GM21717 (cell line): ENCODE results near the gene STH.

ENCODE experiments used
- ATAC-seq: cut with Tn5 transposase; IDR thresholded peaks from one replicate; pipeline ENCODE4 v1.9.1; 2021; ENCODE audit warnings: mild to moderate bottlenecking, moderate library complexity; ENCODE audit not compliant: unreplicated experiment

Gene STH

DNA sequence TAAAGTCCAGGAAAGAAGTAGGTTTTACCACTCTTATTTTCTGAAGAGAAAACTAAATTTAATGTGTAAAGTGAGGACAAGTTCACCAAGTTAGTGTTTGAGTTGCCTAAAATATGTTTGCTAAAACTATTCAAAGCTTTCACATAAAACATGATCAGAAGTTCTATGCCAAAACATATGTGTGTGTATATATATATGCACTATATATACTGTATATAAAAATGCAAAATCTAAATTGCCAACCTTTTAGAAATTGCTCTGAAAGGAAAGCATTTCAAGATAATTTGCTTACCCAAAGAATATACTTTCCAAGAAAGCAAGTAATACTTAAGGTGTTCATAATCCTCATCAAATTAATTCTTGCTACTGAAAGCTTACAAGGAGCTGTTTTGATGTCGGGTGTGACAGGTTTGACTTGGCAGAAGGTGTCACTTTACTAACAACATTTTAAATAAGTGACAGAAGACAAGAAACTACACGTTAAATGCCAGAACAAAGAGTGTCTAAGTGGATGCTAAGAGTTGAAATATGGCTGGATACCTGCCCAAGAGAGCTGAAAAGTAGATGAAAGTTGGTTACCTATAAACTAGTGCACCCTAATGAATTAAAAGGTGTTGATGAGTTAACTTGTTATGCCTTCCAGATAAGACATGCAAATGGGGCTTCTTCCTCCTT is 32.3 kb upstream of the STH start:
- no peak for ATAC-seq

DNA sequence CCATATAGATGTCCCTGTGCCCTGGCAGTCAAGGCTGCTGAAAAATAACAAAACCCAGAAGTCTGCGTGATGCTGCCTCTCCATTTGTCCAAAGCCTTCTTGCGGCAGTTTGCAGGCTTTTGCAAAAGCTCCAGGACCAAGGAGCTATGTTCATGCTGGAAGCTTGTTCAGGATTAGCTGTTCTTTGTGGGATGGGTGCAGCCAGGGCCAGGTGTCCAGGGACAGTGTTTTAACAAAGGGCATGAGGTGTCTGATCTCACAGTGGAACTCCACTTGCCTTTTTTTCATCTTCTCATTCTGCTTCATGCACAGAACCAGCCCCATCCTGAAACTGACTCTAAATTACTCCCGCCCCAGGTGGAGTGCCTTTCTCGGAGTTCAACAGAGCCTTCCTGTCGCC is 31.7 kb upstream of the STH start:
- ATAC-seq = no peak

DNA sequence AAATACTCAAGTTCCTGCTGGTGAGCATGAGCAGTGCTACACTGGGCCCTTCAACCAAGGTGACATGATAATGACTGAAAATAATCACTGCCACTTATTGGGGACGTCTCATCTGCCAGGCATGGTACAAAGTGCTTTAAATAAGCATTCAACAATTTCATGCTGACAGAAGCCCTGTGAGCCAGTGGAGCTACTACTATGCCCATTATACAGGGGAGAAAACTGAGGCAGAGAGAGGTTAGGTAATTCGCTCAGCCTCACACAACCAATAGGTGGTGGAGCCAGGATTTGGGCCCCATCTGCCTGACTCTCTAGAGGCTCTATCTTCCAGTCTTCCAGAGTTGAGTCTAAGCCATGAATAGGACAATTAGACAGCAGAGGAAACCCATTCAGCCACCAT is 30.3 kb upstream of the STH start:
- no peak for ATAC-seq

DNA sequence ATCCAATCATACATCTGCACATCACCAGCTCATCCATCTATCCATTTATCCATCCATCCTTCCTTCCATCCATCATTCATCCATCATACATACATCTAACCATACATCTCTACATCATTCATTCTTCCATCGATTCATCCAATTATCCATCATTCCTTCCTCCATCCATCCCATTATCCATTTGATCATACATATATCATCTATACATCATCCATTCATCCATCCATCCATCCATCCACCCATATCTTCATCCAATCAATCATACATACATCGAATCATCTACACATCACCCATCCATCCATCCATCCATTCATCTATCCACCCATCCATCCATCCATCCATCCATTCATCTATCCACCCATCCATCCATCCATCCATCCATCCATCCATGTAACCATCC is 29.3 kb upstream of the STH start:
- no peak for ATAC-seq

DNA sequence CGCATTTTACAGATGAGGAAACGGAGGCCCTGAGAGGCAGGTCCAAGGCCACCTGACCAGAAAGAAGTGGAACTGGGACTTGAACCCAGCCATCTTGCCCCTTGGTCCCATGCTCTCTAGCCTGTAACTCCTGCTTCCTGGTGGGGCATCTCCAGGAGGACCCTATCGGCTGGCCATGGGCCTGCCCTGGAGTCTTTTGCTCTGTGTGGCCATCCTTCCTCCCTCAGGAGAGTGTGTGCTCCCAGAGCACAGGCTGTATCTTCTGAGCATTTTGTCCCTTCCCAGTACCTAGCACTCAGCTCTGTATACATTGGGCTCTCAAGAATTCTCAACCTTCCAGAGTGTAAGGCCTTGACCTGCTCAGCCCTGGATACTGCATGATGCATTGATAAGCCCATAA is 28.4 kb upstream of the STH start:
- no peak for ATAC-seq

DNA sequence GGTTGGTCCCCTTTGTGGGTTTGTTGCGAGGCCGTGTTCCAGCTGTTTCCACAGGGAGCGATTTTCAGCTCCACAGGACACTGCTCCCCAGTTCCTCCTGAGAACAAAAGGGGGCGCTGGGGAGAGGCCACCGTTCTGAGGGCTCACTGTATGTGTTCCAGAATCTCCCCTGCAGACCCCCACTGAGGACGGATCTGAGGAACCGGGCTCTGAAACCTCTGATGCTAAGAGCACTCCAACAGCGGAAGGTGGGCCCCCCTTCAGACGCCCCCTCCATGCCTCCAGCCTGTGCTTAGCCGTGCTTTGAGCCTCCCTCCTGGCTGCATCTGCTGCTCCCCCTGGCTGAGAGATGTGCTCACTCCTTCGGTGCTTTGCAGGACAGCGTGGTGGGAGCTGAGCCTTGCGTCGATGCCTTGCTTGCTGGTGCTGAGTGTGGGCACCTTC is 27.3 kb upstream of the STH start:
- no peak for ATAC-seq

DNA sequence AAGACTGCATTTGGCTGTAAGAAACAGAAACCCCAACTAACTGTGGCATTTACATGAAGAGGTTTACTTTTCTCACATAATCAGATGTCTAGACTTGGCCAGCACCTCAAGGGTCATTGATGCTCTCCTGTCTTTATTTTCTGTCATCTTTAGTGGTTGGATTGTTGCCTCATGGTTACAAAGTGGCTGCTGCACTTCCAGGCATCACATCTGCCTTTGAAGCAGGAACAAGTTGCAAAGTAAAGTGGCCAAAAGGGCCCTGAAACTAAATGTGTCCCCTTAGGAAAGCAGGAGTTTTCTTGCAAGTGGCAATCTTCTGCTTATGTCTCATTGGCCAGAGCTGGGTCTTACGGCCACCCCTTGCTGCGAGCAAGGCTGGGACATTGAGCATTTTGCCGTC is 26.5 kb upstream of the STH start:
- ATAC-seq = no peak

DNA sequence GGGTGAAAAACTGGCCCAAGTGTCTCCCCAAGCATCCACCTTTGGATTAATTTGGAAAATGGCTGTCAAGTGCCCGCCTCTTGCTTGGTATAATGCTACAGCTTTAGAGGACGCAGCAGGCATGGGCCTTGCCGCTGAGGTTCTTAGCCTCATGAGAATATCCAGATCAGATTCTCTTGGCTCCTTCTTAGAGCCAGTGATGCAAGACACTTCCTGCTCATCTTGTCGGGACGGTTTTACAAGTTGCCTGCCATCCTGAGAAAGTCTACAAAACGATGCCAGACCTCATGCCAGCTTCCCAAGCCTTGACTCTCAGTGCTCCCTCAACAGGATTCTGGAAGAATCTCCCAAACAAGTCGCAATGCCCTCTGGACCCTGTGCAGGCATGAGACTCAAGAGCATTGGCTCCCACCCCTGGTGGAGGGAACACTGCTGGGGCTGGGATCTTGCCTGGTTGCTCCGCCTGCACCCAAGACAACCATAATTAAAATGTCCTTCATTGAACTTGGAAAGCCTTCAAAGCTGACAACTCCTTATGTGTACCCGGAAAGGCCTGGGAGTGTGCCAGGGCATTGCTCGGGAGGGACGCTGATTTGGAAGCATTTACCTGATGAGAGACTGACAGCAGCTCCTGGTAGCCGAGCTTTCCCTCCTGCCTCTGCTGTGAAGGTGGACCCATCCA is 25.8 kb upstream of the STH start:
- no peak for ATAC-seq

DNA sequence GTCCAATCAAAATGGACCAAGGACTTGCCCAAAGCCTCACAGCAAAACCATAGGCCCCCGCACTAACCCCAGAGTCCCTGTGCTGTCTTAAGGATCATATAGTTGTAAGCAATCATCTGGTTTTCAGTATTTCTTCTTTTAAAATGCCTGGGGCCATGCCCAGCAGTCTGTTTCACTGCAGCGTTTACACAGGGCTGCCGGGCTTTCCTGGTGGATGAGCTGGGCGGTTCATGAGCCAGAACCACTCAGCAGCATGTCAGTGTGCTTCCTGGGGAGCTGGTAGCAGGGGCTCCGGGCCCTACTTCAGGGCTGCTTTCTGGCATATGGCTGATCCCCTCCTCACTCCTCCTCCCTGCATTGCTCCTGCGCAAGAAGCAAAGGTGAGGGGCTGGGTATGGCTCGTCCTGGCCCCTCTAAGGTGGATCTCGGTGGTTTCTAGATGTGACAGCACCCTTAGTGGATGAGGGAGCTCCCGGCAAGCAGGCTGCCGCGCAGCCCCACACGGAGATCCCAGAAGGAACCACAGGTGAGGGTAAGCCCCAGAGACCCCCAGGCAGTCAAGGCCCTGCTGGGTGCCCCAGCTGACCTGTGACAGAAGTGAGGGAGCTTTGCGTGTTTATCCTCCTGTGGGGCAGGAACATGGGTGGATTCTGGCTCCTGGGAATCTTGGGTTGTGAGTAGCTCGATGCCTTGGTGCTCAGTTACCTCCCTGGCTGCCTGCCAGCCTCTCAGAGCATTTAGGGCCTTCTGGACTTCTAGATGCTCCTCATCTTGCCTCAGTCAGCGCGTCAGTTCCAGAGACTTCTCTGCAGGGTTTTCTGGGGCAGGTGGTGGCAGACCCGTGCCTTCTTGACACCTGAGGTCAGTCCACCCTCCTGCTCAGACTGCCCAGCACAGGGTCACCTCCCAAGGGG is 24.8 kb upstream of the STH start:
- no peak for ATAC-seq

DNA sequence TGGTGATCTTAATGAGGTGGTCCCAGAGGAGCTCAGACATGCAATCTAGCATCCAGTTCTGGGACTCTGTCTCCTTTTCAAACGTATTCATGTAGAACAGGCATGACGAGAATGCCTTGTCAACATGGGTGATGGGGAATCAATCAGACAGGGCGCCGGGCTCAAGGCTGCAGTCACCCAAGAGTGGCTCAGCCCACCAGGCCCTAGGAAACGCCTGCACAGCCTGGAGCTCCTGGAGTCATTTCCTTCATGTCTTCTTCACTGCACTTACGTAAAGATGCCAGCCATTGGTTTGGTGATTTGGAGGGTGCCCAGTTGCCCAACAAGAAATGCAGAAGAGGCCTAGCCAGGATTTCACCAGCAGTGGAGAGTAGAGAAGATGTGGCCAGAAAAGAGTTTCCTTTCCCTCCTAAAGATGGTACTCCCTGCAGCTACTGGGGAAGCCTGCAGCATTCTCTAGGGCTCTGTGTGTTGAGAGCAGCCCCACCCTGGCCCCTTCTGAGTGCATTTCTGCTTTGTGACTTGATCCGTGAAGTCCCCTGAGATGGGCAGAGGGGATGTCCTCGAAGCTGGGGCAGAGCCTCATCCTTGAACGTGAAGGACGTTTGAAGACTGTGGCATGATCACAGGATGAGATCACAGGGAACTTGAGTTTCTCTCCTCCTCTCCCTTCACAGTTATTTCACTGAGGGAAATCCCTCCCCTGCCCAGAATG is 24.0 kb upstream of the STH start:
- ATAC-seq = no peak

DNA sequence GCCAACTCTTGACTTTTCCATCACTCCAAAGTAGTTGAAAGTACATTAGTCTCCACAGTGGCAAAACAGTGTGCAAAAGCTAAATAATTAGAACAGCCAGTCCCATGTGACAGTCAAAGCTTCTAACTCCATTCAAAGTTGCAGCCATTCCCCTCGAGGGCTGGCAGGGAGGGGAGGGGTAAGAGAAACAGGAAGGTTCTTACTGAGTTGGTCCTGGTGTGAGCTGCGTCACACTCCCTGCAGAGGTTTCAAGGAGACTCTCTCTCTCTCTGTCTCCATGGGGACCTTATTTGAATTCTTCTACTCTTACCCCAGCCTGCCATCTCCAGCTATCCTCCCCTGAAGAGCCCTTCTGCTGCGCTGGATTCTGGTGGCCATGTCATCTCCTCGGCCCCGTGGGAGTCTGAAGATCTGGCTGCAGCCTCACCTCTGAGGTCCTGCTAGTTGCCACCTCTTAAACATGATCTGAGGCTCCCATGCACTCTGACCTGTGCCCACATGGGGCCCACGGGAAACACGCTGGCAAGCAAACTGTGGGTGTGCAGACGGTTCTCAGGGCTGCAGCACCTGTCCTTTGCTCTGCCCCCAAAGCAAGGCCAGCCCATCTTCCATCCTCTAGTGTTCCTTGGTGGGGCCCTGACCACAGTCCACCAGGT is 23.3 kb upstream of the STH start:
- ATAC-seq = no peak

DNA sequence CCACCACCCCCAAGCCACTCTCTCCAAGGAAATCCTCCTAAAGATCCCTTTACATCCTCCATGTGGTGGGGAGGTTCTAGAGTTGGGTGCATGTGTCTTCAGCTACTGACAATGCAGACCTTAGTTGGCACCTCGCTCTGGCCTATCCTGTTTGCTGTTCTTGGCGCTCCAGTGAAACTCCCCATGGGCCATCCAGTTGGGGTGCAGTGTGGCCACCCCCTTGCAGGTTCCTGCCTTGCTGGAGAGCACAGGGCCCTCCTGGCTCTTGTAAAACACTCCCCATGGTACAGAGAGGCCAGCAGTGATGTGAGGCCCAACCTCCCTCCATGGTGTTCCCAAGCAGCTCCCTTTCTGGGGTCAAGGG is 22.7 kb upstream of the STH start:
- ATAC-seq = no peak

DNA sequence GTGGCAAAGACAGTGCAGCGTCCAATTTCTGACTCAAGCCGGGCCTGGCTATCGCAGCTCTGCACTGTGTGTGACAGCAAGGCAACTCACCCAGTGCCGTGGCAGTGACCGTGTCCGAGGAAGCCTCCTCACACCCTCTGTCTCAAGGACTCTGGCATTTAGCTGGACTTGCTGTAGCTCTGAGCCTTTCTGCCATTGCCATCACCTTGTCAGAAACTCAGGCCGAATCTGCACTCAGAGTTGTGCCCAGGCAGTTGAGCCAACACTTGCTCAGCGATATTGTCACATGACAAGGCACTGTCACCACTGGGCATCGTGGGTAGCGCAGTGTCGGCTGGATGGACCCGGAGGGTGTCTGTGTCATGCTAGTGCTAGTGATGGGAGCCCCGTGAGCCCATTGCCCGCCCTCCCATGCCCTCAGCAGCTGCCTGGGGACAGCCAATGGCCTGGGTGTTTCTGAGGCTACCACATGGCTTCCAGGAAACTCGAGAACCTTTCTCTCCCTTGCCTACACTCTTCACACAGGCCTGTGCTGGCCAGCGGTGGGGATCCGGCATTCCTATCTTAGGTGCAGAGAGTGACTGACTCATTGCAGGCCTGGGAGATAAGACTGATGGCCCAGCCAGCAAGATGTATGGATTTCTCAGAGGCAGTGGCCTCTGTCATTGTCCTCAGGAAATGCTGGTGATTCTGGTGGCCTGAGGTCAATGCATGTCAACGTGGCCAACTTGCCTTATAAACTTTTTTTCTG is 22.1 kb upstream of the STH start:
- no peak for ATAC-seq

DNA sequence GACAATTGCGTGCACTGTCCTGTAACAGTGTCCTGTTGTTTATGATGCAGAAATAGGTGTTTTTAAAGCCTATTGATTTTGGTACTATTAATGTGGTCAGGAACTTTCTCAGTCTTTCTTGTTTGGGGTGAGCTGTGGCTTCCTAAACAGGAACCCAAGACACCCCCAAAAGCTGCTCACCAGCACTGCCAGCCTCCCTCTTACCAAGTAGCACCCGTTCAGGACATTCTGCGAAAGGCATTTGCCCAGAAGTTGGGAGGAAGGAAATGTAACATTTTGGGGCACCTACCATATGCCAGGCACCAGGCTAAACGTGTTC is 21.6 kb upstream of the STH start:
- ATAC-seq = no peak

DNA sequence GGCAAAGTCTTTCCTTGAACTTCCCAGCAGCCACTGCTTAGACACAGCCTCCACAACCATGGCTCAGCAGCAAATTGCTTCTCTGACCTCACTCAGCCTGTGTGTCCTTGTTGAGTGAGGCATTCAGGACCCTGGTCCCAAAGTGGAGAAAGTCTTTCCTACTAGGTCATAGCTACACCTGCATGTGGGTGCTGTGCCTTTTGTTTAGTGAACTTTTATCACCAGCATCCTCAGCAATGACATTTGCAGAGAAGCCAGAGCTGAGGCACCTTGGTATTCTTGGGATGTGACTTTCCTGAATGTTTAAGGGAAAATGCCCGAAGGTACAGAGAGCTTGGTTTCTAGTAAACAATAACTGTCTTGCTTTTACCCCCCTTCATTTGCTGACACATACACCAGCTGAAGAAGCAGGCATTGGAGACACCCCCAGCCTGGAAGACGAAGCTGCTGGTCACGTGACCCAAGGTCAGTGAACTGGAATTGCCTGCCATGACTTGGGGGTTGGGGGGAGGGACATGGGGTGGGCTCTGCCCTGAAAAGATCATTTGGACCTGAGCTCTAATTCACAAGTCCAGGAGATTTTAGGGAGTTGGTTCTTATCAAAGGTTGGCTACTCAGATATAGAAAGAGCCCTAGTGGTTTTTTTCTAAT is 20.9 kb upstream of the STH start:
- no peak for ATAC-seq

DNA sequence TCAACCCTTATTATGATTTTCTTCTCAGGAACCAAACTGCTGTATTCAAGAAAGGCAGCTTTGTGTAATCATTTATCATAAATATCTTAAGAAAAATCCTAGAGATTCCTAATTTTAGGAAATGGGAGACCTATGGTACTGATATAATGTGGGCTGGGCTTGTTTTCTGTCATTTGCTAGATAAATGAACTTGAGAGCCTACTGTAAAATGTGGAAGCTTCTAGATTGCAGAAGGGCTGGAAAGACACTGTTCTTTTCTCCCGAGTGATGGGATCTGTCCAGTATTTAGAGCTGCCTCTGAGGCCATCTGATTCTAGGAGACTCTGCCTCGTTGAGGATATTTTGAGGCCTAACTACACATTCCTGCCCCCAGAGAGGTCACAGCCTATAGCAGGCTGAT is 19.9 kb upstream of the STH start:
- no peak for ATAC-seq

DNA sequence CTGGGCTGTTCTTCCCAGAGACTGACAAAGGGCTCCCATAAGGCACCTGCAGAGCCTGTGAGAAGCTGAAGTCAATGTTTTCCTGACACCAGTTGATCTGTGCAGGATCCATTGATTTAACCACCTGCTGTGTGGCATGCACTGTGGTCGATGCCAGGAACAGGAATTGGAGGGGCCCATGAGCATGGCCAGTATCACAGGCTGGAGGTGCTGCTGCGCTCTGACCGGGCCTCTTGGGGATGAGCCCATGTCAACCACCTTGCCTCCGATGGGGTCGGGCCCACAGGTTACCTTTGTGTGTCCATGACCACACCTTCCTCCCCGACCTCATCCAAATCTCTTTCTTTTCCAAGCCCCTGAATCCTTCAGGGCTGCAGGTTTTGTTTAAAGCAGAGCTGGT is 18.2 kb upstream of the STH start:
- ATAC-seq = no peak

DNA sequence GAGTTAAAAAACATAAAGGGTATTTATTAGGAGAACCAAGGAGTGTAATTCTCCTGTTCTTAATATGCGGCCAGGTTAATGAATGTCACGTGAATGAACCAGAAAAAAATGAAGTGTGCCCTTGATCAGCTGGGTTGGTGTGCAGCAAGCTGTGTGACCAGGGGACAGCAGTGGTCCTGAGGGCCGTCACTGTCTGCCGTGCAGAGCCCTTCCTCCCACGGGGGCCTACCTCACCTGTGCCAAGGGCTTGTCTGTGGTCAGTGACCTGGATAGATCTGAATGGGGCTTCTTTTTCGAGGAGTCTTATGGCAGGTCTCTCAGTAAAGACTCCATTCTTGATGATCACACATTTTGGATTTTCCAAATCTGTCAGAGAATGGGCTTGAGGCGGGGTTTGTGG is 17.7 kb upstream of the STH start:
- no peak for ATAC-seq

DNA sequence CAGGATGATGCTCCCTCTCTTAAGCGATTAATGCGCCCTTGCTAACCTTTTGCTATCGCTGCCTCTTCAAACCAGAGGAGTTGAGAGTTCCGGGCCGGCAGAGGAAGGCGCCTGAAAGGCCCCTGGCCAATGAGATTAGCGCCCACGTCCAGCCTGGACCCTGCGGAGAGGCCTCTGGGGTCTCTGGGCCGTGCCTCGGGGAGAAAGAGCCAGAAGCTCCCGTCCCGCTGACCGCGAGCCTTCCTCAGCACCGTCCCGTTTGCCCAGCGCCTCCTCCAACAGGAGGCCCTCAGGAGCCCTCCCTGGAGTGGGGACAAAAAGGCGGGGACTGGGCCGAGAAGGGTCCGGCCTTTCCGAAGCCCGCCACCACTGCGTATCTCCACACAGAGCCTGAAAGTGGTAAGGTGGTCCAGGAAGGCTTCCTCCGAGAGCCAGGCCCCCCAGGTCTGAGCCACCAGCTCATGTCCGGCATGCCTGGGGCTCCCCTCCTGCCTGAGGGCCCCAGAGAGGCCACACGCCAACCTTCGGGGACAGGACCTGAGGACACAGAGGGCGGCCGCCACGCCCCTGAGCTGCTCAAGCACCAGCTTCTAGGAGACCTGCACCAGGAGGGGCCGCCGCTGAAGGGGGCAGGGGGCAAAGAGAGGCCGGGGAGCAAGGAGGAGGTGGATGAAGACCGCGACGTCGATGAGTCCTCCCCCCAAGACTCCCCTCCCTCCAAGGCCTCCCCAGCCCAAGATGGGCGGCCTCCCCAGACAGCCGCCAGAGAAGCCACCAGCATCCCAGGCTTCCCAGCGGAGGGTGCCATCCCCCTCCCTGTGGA is 16.0 kb upstream of the STH start:
- ATAC-seq = no peak
